CD4-positive, alpha-beta T cell treated with Interferon gamma for 1 hour (primary cell): ENCODE data around the gene FNDC8.
"Not testable (repeated sequence)": the region's sequence is repeated elsewhere in the genome, so short reads cannot be mapped to it uniquely, and the experiment has no call there.

Experiments used
- DNase-seq: peaks from one replicate; pipeline ENCODE4 v3.0.0-alpha.2; 2020

Gene FNDC8

DNA sequence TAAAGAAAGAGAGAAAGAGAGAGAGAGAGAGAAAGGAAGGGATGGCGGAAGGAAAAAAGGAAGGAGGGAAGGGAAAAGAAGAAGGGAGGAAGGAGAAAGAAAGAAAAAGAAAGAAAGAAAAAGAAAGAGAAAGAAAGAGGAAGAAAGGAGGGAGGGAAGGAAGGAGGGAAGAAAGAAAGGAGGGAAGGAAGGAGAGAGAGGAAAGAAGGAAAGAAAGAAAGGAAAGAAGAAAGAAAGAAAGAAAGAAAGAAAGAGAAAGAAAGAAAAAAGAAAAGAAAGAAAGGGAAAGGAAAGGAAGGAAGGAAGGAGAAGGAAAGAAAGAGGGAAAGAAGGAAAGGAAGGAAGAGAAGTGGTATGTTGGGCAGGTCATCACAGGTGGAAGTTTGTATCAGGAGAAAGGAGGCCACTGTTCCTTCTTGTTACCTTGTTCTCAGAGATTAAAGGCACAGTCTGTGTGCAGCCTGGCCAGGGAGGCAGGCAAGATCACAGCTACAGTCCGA, 53.5 kb downstream of the FNDC8 start:
- no peak for DNase-seq

- DNase-seq, result no peak
Measured at GRCh38 chr17:35175638-35176415, 54.4 kb downstream of the FNDC8 start.

DNA sequence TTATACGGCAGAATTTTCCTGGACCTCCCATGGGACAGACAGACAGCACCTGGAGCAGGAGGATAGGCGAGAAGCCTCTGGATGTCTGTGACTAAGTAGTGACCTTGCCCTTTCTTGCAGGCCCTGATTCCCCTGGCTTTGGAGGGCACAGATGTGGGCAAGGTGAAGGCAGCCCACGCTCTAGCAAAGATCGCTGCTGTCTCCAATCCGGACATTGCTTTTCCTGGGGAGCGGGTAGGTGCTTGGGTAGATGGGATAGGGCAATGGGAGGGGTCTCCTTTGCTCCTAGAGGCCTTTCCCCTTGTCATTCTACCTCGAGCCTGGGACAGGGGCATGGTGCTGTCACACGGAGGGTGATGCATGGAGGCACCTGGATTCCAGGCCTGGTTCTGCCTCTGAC, 55.5 kb downstream of the FNDC8 start:
- no peak for DNase-seq

DNA sequence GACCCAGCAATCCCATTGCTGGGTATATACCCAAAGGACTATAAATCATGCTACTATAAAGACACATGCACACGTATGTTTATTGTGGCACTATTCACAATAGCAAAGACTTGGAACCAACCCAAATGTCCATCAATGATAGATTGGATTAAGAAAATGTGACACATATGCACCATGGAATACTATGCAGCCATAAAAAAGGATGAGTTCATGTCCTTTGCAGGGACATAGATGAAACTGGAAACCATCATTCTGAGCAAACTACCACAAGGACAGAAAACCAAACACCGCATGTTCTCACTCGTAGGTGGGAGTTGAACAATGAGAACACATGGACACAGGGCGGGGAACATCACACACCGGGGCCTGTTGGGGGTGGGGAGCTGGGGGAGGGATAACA, 58.0 kb downstream of the FNDC8 start:
- not testable (repeated sequence) for DNase-seq
